Right atrium auricular region (tissue), 2 donors: Measurements from ENCODE around the gene CACHD1. TPM values are rescaled to one million over a fixed set of nuclear protein-coding genes. Genes with fewer than 3 reads are reported as not detected.

Experiments
- DNase-seq: peaks from one replicate; pipeline ENCODE4 v3.0.0-alpha.2; 2019; ENCODE audit warnings: low spot score
- H3K27ac ChIP-seq, 2 donors: fragments of 200-600 bp; sonication (generic); 1 replicate in 1 of 2; 2 replicates in 1 of 2; pipeline ENCODE4 v1.5.1; 2016 to 2019
- H3K27me3 ChIP-seq, 2 donors: fragments of 200-600 bp; sonication (generic); one replicate each; pipeline versions ENCODE4 v1.5.1 to v1.6.0; 2017 to 2019
- H3K36me3 ChIP-seq: fragments of 200-600 bp; sonication (generic); one replicate; pipeline ENCODE4 v1.5.1; 2016
- H3K4me1 ChIP-seq, 2 donors: fragments of 200-600 bp; sonication (generic); one replicate each; pipeline versions ENCODE4 v1.5.1 to v1.6.0; 2017 to 2019
- H3K4me3 ChIP-seq, 2 donors: fragments of 200-600 bp; sonication (generic); 1 replicate in 1 of 2; 2 replicates in 1 of 2; pipeline ENCODE4 v1.5.1; 2017 to 2019; ENCODE audit warnings: mild to moderate bottlenecking in 1 of 2, moderate library complexity in 1 of 2
- H3K9me3 ChIP-seq, 2 donors: fragments of 200-600 bp; sonication (generic); one replicate each; pipeline ENCODE4 v1.5.1; 2019
- total RNA-seq, 2 donors: library from RNA; depleted of rRNA; stranded (reverse); fragments of >200 nt; gene quantifications; one replicate each; pipeline ENCODE4 v1.1.0, GENCODE V29; 2016
- TF ChIP-seq, protein P1 (sequence below), 2 donors: fragments of 200-600 bp; sonication (generic); IDR thresholded peaks; one replicate each; pipeline ENCODE4 v1.5.1; 2019; ENCODE audit warnings: antibody characterized with exemption in 2 of 2

CACHD1 gene
- total RNA-seq, 2 donors from 2014 or later = 3.1 to 8.5 TPM

DNA sequence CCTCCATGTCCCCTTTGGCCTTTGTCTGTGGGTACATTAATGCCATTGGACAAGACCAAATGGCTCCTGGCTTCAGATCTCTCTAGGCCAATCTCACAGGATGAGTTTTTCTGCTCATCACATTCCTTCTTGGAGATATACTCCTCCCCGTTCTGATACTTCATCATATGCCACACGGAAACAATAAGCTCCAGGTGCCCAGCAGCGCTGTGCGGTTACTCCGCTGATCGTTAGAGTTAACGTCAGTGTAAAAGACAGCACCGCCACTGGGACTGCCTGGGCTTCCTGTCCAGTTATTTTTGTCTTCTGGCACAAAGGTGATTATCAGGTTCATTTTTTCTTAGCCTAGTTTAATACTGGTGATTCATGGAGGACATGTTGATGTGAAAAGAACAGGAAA, 22.5 kb downstream of the CACHD1 start:
- no peaks in the 10 kb centered on the region for H3K27me3 ChIP-seq
- no peak overlapping the region for H3K4me3 ChIP-seq
- H3K4me1 ChIP-seq = no peaks in the 10 kb centered on the region
- H3K27ac ChIP-seq = no peak overlapping the region
- no peaks in the 10 kb centered on the region for H3K9me3 ChIP-seq
- no peaks in the 10 kb centered on the region for H3K36me3 ChIP-seq
- DNase-seq = no peak
- TF ChIP-seq, protein P1, sequence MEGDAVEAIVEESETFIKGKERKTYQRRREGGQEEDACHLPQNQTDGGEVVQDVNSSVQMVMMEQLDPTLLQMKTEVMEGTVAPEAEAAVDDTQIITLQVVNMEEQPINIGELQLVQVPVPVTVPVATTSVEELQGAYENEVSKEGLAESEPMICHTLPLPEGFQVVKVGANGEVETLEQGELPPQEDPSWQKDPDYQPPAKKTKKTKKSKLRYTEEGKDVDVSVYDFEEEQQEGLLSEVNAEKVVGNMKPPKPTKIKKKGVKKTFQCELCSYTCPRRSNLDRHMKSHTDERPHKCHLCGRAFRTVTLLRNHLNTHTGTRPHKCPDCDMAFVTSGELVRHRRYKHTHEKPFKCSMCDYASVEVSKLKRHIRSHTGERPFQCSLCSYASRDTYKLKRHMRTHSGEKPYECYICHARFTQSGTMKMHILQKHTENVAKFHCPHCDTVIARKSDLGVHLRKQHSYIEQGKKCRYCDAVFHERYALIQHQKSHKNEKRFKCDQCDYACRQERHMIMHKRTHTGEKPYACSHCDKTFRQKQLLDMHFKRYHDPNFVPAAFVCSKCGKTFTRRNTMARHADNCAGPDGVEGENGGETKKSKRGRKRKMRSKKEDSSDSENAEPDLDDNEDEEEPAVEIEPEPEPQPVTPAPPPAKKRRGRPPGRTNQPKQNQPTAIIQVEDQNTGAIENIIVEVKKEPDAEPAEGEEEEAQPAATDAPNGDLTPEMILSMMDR (IDR thresholded peaks at IDR 0.05) = no peak

DNA sequence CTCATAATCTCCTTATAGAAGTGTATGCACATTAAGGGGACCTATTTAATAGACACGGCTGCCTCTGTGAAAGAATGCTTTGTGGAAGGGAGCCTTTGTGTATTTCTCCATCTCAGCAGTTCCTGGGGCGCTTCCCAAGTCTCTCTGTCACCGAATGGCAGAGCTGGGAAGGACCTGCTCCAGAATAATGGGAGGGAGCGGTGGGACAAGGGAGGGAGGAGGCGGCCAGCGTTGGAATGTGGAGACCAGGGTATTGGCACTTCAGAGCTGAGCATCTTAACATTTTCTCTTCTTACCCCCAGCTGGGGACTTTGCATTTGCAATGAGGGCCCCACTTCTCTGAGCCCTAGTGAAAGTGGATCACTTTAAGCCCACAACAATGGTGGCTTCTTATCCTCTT, 23.9 kb downstream of the CACHD1 start:
- Histone ChIP-seq H3K9me3 (no peaks in the 10 kb centered on the region), H3K4me1 (no peaks in the 10 kb centered on the region), H3K4me3 (no peak overlapping the region), H3K36me3 (no peaks in the 10 kb centered on the region), H3K27ac (no peak overlapping the region), H3K27me3 (no peaks in the 10 kb centered on the region)
- TF ChIP-seq, protein P1 (IDR thresholded peaks at IDR 0.05) = no peak
- no peak for DNase-seq

DNA sequence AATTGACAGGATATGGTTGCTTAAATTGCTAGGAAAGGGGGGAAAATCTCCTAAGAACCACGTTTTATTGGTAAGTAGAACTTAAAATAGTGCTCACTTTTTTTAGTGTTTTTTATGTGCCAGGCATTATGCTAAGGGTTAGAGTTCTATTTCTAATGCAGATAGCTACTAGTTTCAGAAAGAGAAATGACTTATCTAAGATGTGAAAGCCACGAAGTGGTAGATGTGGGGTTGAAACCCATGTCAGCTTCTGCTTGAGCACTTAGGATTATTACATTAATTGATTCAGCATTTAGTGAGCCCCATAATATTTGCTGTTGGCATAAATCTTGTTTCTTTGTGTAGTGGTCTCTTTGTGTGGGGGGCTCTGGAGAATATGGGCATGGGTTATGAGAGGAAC, 24.7 kb downstream of the CACHD1 start:
- Histone ChIP-seq H3K9me3 (no peaks in the 10 kb centered on the region), H3K36me3 (no peaks in the 10 kb centered on the region), H3K27ac (no peak overlapping the region), H3K27me3 (no peaks in the 10 kb centered on the region), H3K4me3 (no peak overlapping the region), H3K4me1 (no peaks in the 10 kb centered on the region)
- DNase-seq = no peak
- TF ChIP-seq, protein P1 (IDR thresholded peaks at IDR 0.05) = no peak

DNA sequence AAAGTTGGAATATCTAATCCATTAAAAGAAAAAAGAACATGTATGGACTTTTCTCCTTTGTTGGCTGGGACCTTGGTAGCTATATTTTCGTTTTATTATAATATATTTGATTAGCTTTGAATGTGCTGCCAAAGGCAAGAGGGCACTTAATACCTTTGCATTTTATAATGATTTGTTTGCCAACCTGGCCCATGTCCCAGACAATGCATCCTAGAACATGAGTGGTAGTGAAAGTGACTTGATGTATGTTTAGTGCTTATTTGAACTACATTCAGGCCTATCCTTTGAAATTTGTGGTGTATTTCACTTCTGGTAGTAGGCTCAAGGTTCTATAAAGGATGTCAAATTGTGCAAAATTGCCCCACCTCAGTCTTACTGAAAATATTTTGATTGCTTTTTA, 25.9 kb downstream of the CACHD1 start:
- Histone ChIP-seq H3K27me3 (no peaks in the 10 kb centered on the region), H3K9me3 (no peaks in the 10 kb centered on the region), H3K4me1 (no peaks in the 10 kb centered on the region), H3K4me3 (no peak overlapping the region), H3K36me3 (no peaks in the 10 kb centered on the region), H3K27ac (no peak overlapping the region)
- TF ChIP-seq, protein P1 (IDR thresholded peaks at IDR 0.05) = no peak
- DNase-seq = no peak

DNA sequence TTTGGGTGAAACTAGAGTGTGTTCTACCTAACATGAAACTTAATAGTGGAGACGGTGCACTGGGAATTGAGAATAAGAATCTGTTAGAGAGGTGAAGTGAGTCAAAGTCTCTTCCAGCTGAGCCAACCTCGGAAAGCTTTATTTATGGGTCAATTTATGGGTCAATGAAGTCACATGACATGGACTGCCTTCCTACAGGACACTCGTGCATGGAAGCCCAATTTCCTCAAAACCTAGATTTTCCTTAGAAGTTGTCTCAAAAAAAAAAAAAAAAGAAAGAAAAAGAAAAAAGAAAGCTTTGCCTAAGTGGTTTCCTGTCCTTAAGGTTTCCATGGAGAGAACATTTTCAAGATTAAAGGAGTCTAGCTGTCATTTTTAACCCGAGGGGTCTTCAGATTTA, 26.7 kb downstream of the CACHD1 start:
- no peaks in the 10 kb centered on the region for H3K9me3 ChIP-seq
- H3K4me1 ChIP-seq = no peaks in the 10 kb centered on the region
- DNase-seq = no peak
- H3K36me3 ChIP-seq = no peaks in the 10 kb centered on the region
- no peaks in the 10 kb centered on the region for H3K27me3 ChIP-seq
- TF ChIP-seq, protein P1 (IDR thresholded peaks at IDR 0.05) = no peak
- H3K27ac ChIP-seq = no peak overlapping the region
- no peak overlapping the region for H3K4me3 ChIP-seq

DNA sequence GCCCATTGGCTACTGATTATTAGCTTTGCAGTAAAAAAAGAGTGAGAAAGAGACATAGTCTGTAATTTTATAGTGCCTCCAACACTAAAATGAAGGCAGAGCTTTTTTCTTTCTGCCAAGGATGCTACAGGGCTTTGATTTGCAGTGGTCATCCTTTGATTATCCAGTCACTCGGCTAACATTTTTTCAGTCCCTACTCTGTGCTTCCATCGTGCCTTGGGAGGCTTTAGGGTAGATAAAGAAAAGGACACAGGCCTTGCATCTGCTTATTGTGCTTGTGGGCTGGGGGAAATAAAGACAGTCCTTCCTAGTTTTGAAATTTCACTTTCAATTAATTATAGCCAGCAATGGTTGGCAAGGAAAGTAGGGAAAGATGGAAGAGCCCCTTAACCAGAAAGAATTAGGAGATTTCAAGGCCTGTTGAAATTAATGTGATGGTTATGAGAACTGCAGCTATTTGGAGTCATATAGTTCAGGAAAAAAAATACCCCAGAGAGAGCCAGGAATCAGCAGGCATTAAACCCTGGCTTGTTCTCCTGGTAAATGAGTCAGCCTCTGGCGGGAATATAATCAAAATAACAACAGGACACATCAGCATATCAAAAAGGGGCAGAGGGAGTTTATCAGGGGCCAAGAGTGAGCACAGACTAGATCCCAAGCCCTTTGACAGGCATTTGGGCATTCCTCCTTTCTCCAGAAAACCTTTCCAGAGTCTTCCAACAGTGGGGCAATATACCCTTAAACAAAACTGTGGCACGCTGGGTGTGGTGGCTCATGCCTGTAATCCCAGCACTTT, 27.4 kb downstream of the CACHD1 start:
- Histone ChIP-seq H3K4me1 (no peaks in the 10 kb centered on the region), H3K4me3 (no peak overlapping the region), H3K27ac (no peak overlapping the region), H3K27me3 (no peaks in the 10 kb centered on the region), H3K36me3 (no peaks in the 10 kb centered on the region), H3K9me3 (no peaks in the 10 kb centered on the region)
- TF ChIP-seq, protein P1 (IDR thresholded peaks at IDR 0.05) = no peak
- no peak for DNase-seq
